Ovary (tissue), 3 donors: ENCODE results near the gene TUG1.

Experiments
- CTCF ChIP-seq, 3 donors: fragments of 450-650 bp in 2 of 3; fragments of 200-600 bp in 1 of 3; IDR thresholded peaks; one replicate each; pipeline versions ENCODE4 v1.5.1 to v1.8.0; 2016 to 2022; ENCODE audit warnings: antibody characterized with exemption in 3 of 3, mild to moderate bottlenecking in 1 of 3
- POLR2A ChIP-seq: fragments of 450-650 bp; IDR thresholded peaks from one replicate; pipeline ENCODE4 v1.6.1; 2017; ENCODE audit warnings: antibody characterized with exemption, mild to moderate bottlenecking, moderate library complexity
- donor health status: DM: no; HTN: no; CAD: no.

- TF ChIP-seq CTCF (IDR thresholded peaks at IDR 0.05) (no peak), POLR2A (no peak)
Measured at GRCh38 chr22:31020334-31020733, 51.3 kb downstream of the TUG1 start.
